ENCODE data around the gene QSOX1.

DNA sequence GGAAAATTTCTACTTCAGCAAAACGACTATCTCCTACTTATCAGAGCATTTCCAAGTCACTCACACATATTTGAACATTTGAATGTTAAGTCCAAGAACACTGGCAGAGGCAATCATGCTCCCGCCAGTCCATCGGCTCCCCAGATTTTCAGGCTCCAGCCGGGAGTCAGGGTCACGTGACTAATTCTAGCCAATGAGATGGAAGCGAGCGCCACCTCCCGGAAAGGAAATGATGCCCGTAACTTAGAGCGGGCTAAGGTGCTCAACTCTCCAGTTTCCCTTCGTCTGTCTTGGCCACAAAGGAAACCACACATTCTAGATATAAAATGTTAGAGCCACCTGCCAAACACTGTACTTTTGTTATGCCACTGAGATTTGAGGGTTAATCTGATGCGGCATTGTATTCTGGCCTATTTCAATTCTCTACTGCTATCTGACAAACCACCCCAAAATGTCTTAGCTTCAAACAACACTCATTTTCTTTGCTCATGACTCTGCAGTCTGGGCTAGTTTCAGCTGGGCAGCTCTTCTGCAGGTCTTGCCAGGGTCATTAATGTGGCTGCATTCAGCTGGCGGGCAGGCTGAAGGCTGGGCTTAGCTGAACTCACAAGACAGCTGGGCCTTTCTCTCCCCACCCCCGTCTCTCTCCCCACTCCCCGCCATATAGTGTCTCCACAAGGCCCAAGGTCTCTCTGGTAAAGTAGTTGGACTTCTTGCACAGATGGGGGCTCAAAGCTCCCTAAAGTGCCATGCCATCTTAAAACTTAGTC lies 58.9 kb downstream of the QSOX1 start:
- TF ChIP-seq, protein P1, sequence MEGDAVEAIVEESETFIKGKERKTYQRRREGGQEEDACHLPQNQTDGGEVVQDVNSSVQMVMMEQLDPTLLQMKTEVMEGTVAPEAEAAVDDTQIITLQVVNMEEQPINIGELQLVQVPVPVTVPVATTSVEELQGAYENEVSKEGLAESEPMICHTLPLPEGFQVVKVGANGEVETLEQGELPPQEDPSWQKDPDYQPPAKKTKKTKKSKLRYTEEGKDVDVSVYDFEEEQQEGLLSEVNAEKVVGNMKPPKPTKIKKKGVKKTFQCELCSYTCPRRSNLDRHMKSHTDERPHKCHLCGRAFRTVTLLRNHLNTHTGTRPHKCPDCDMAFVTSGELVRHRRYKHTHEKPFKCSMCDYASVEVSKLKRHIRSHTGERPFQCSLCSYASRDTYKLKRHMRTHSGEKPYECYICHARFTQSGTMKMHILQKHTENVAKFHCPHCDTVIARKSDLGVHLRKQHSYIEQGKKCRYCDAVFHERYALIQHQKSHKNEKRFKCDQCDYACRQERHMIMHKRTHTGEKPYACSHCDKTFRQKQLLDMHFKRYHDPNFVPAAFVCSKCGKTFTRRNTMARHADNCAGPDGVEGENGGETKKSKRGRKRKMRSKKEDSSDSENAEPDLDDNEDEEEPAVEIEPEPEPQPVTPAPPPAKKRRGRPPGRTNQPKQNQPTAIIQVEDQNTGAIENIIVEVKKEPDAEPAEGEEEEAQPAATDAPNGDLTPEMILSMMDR (conservative IDR thresholded peaks at IDR 0.05 in 1 of 2, IDR thresholded peaks at IDR 0.05 in 1 of 2; ENCODE audit: extremely low read depth in 1 of 2, insufficient read depth in 1 of 2, low read depth in 1 of 2, low read length in 2 of 2), result no peak
- TF ChIP-seq EZH2 (IDR thresholded peaks at IDR 0.05; ENCODE audit: borderline replicate concordance, low read length), result no peak
